ENCODE results near the gene MZT1.

DNA sequence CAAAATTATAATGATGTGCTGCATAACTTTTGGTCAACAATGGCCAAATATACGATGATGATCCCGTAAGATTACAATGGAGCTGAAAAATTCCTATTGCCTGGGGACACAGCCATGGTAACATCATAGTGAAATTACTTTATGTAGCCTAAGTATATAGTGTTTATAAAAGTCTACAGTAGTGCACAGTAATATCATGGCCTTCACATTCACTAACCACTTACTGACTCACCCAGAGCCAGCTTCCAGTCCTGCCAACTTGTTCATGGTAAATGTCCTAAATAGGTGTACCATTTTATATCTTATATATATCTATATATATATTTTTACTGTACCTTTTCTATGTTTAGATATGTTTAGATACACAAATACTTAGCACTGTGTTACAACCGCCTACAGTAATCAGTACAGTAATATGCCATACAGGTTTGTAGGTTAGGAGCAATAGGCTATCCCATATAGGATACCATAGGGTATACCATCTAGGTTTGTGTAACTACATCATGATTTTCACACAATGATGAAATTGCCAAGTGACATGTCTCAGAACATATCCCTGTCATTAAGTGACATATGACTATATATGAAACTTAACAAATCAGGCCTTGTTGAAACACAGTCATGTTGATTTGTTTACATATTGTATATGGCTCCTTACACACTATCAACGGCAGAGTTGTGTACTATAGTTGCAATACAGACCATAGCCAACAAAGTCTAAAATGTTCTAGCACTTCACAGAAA lies 30.5 kb upstream of the MZT1 start:
- TF ChIP-seq, protein P1, sequence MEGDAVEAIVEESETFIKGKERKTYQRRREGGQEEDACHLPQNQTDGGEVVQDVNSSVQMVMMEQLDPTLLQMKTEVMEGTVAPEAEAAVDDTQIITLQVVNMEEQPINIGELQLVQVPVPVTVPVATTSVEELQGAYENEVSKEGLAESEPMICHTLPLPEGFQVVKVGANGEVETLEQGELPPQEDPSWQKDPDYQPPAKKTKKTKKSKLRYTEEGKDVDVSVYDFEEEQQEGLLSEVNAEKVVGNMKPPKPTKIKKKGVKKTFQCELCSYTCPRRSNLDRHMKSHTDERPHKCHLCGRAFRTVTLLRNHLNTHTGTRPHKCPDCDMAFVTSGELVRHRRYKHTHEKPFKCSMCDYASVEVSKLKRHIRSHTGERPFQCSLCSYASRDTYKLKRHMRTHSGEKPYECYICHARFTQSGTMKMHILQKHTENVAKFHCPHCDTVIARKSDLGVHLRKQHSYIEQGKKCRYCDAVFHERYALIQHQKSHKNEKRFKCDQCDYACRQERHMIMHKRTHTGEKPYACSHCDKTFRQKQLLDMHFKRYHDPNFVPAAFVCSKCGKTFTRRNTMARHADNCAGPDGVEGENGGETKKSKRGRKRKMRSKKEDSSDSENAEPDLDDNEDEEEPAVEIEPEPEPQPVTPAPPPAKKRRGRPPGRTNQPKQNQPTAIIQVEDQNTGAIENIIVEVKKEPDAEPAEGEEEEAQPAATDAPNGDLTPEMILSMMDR (IDR thresholded peaks at IDR 0.05), result no peak
- no peak for TF ChIP-seq ZFX (IDR thresholded peaks at IDR 0.05; ENCODE audit: borderline replicate concordance)
